Adrenal gland (tissue), 5 donors: ENCODE results near the gene SRGAP2B.
"Not testable (repeated sequence)": the region's sequence is repeated elsewhere in the genome, so short reads cannot be mapped to it uniquely, and the experiment has no call there.

ENCODE experiments used
- POLR2A ChIP-seq, 2 donors: fragments of 450-650 bp; IDR thresholded peaks; one replicate each; pipeline ENCODE4 v1.6.1; 2017; ENCODE audit warnings: antibody characterized with exemption in 2 of 2, mild to moderate bottlenecking in 2 of 2, moderate library complexity in 1 of 2
- TF ChIP-seq, protein P1 (sequence below), 6 experiments: fragments of 450-650 bp in 4 of 6; fragments of 200-600 bp in 2 of 6; sonication (generic) in 1 of 6; IDR thresholded peaks; 1 replicate in 5 of 6; 2 replicates in 1 of 6; pipeline versions ENCODE4 v1.5.1 to v1.8.0; 2016 to 2021; ENCODE audit warnings: antibody characterized with exemption in 6 of 6, mild to moderate bottlenecking in 2 of 6, moderate library complexity in 1 of 6
- donor health status: DM: no; HTN: no; CAD: no.

DNA sequence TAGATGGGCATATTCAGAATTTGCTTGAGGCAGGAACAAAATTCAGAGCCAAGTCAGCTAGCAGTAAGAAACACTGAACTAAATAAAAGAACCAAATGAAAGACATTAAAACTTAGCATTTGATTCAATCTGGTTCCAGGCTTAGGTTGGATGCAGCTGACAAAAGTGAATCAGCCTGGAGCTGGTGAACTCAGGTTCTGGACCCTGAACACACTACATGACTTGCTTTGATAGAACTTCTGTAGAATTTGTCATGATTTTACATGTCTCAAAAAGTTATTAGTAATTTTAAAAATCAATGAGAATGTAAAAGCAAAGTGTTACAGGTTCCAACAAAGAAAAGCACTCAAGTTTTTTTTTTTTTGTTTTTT, 78.7 kb downstream of the SRGAP2B start:
- not testable (repeated sequence) for TF ChIP-seq POLR2A (IDR thresholded peaks at IDR 0.05)
- TF ChIP-seq, protein P1, sequence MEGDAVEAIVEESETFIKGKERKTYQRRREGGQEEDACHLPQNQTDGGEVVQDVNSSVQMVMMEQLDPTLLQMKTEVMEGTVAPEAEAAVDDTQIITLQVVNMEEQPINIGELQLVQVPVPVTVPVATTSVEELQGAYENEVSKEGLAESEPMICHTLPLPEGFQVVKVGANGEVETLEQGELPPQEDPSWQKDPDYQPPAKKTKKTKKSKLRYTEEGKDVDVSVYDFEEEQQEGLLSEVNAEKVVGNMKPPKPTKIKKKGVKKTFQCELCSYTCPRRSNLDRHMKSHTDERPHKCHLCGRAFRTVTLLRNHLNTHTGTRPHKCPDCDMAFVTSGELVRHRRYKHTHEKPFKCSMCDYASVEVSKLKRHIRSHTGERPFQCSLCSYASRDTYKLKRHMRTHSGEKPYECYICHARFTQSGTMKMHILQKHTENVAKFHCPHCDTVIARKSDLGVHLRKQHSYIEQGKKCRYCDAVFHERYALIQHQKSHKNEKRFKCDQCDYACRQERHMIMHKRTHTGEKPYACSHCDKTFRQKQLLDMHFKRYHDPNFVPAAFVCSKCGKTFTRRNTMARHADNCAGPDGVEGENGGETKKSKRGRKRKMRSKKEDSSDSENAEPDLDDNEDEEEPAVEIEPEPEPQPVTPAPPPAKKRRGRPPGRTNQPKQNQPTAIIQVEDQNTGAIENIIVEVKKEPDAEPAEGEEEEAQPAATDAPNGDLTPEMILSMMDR (IDR thresholded peaks at IDR 0.05), result not testable (repeated sequence)
